Right atrium auricular region (tissue), 2 donors: Measurements from ENCODE around the gene TAF1C. TPM values are rescaled to one million over a fixed set of nuclear protein-coding genes. Genes with fewer than 3 reads are reported as not detected.

Experiments
- DNase-seq: peaks from one replicate; pipeline ENCODE4 v3.0.0-alpha.2; 2019; ENCODE audit warnings: low spot score
- H3K27ac ChIP-seq, 2 donors: fragments of 200-600 bp; sonication (generic); 1 replicate in 1 of 2; 2 replicates in 1 of 2; pipeline ENCODE4 v1.5.1; 2016 to 2019
- H3K27me3 ChIP-seq, 2 donors: fragments of 200-600 bp; sonication (generic); one replicate each; pipeline versions ENCODE4 v1.5.1 to v1.6.0; 2017 to 2019
- H3K36me3 ChIP-seq: fragments of 200-600 bp; sonication (generic); one replicate; pipeline ENCODE4 v1.5.1; 2016
- H3K4me1 ChIP-seq, 2 donors: fragments of 200-600 bp; sonication (generic); one replicate each; pipeline versions ENCODE4 v1.5.1 to v1.6.0; 2017 to 2019
- H3K4me3 ChIP-seq, 2 donors: fragments of 200-600 bp; sonication (generic); 1 replicate in 1 of 2; 2 replicates in 1 of 2; pipeline ENCODE4 v1.5.1; 2017 to 2019; ENCODE audit warnings: mild to moderate bottlenecking in 1 of 2, moderate library complexity in 1 of 2
- H3K9me3 ChIP-seq, 2 donors: fragments of 200-600 bp; sonication (generic); one replicate each; pipeline ENCODE4 v1.5.1; 2019
- CTCF ChIP-seq, 2 donors: fragments of 200-600 bp; sonication (generic); IDR thresholded peaks; one replicate each; pipeline ENCODE4 v1.5.1; 2019; ENCODE audit warnings: antibody characterized with exemption in 2 of 2
- total RNA-seq, 2 donors: library from RNA; depleted of rRNA; stranded (reverse); fragments of >200 nt; gene quantifications; one replicate each; pipeline ENCODE4 v1.1.0, GENCODE V29; 2016

Gene TAF1C
- total RNA-seq, 2 donors from 2014 or later, result 16.2 to 18.4 TPM

DNA sequence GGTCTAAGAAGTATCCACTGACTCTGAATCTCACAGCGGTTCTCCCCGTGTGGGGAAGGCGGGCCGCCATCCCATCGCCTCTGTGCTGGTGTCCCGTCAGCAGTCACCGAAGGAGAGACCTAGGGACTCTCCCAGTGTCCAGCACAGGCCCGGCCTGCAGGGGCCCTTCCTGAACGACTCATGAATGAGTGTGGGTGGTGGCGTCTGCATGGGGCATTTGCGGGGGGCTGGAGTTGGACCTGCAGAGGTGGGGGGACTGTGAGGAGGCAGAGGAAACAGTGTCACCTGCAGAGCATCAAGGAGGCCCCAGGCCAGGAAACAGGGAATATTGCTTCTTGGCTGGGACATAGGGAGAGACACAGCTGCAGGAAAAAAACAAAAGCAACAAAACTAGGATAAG, 42.6 kb upstream of the TAF1C start:
- no peak overlapping the region for H3K27ac ChIP-seq
- no peak for TF ChIP-seq CTCF (IDR thresholded peaks at IDR 0.05)
- peaks cover 0 to 14% of the 10 kb centered on the region in 2 donors for H3K4me1 ChIP-seq
- H3K36me3 ChIP-seq, result no peaks in the 10 kb centered on the region
- no peaks in the 10 kb centered on the region for H3K9me3 ChIP-seq
- no peak overlapping the region for H3K4me3 ChIP-seq
- H3K27me3 ChIP-seq, result no peaks in the 10 kb centered on the region
- no peak for DNase-seq

GRCh38 chr16:84228256-84228838, 41.5 kb upstream of the TAF1C start:
- Histone ChIP-seq H3K27me3 (no peaks in the 10 kb centered on the region), H3K4me1 (peaks cover 0 to 14% of the 10 kb centered on the region in 2 donors), H3K27ac (peak overlapping the region; percentile 45), H3K9me3 (no peaks in the 10 kb centered on the region), H3K36me3 (no peaks in the 10 kb centered on the region), H3K4me3 (peak overlapping the region in 1 of 2 donors; percentile 13)
- DNase-seq, result peak; percentile 90
- no peak for TF ChIP-seq CTCF (IDR thresholded peaks at IDR 0.05)

GRCh38 chr16:84227548-84227947, 40.7 kb upstream of the TAF1C start:
- Histone ChIP-seq H3K27ac (no peak overlapping the region), H3K36me3 (no peaks in the 10 kb centered on the region), H3K27me3 (no peaks in the 10 kb centered on the region), H3K4me3 (no peak overlapping the region), H3K4me1 (peaks cover 0 to 14% of the 10 kb centered on the region in 2 donors), H3K9me3 (no peaks in the 10 kb centered on the region)
- no peak for TF ChIP-seq CTCF (IDR thresholded peaks at IDR 0.05)
- no peak for DNase-seq

DNA sequence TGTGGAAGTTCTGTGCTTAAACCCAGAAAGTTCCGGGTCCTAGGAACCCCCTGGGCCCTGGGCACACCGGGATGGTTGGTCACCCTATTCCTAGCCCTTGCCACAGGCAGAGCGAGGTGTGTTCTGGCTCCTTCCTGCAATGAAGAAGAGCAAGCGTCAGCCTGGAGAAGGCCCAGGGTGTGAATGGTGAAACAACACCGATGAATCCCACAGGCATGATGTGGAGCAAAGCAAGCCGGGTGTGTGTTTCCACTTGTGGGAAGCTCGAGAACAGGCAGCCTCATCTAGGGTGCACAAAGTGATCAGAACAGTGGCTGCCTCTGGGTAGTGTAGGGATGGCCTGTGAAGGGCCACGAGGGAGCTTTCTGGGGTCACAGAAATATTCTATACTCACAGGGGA, 39.2 kb upstream of the TAF1C start:
- H3K4me3 ChIP-seq, result no peak overlapping the region
- no peaks in the 10 kb centered on the region for H3K36me3 ChIP-seq
- no peaks in the 10 kb centered on the region for H3K27me3 ChIP-seq
- no peak for TF ChIP-seq CTCF (IDR thresholded peaks at IDR 0.05)
- no peak for DNase-seq
- H3K4me1 ChIP-seq, result peaks cover 0 to 14% of the 10 kb centered on the region in 2 donors
- H3K27ac ChIP-seq, result no peak overlapping the region
- no peaks in the 10 kb centered on the region for H3K9me3 ChIP-seq

DNA sequence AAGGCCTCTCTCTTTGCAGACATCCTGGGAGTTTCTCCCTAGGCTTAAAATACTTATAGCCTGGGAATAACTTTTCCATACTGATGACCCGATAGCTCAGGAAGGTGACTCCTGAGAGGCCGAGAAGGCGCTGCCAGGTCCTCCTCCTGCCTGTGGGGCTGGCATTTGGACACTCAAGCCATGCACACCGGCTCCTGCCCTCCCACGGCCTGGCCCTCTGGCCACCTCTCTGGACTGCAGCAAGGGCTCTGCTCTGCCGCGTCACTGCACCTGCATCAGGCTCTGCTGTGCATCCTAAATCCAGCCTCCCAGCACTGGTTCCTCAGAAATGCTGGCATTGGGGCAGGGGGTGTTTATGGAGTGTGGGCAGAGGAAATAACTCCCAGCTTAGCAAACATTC, 38.7 kb upstream of the TAF1C start:
- Histone ChIP-seq H3K27ac (no peak overlapping the region), H3K9me3 (no peaks in the 10 kb centered on the region), H3K4me3 (no peak overlapping the region), H3K4me1 (peaks cover 0 to 14% of the 10 kb centered on the region in 2 donors), H3K27me3 (no peaks in the 10 kb centered on the region), H3K36me3 (no peaks in the 10 kb centered on the region)
- TF ChIP-seq CTCF (IDR thresholded peaks at IDR 0.05), result no peak
- DNase-seq, result no peak

DNA sequence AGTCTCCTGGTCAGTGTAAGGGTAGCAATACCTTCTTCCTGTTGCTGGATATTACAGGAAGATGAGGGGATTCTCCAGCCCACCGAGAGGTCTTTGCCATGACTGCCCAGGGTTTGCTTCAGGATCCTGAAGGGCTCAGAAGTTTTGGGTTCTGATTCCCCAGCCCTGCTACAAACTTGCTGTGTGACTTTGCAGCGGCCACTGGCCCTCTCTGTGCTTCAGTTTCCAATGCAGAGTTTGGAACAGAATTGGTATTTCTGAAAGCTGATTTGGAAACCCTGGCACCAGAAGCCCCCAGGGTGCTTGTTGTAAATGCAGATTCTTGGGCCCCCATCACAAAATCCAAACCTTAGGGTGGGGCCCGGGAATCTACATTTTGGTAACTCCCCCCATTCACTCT, 38.3 kb upstream of the TAF1C start:
- TF ChIP-seq CTCF (IDR thresholded peaks at IDR 0.05), result no peak
- H3K4me3 ChIP-seq, result no peak overlapping the region
- H3K27me3 ChIP-seq, result no peaks in the 10 kb centered on the region
- H3K36me3 ChIP-seq, result no peaks in the 10 kb centered on the region
- H3K9me3 ChIP-seq, result no peaks in the 10 kb centered on the region
- no peak overlapping the region for H3K27ac ChIP-seq
- H3K4me1 ChIP-seq, result peaks cover 0 to 14% of the 10 kb centered on the region in 2 donors
- DNase-seq, result no peak
